ENCODE measurements around the gene KRT3.
"Not testable (repeated sequence)": the region's sequence is repeated elsewhere in the genome, so short reads cannot be mapped to it uniquely, and the experiment has no call there.

- TF ChIP-seq CTCF (IDR thresholded peaks at IDR 0.05; ENCODE audit: low read depth, low read length, poor library complexity, severe bottlenecking); EZH2phosphoT487 (IDR thresholded peaks at IDR 0.05; ENCODE audit: borderline replicate concordance, low read length): not testable (repeated sequence)
These were observed 34.7 kb downstream of the KRT3 start for GRCh38 chr12:52761218-52761617.

All from DOHH2 (cell line).